HepG2 (cell line): Measurements from ENCODE around the gene SMARCD1. TPM values are rescaled to one million over a fixed set of nuclear protein-coding genes. Genes with fewer than 3 reads are reported as not detected.

Experiments
- AFF4 ChIP-seq: sonication (generic); formaldehyde crosslinking; IDR thresholded peaks from 2 replicates; pipeline ENCODE4 v1.4.0; 2020; ENCODE audit warnings: missing genetic modification reagents
- ARNTL ChIP-seq: sonication (generic); formaldehyde crosslinking; IDR thresholded peaks from 2 replicates; pipeline ENCODE4 v1.4.0; 2020; ENCODE audit warnings: mild to moderate bottlenecking, missing genetic modification reagents
- CREBL2 ChIP-seq: sonication (generic); formaldehyde crosslinking; IDR thresholded peaks from 2 replicates; pipeline ENCODE4 v1.8.1; 2023; ENCODE audit warnings: missing genetic modification reagents, mild to moderate bottlenecking, borderline replicate concordance
- HMG20B ChIP-seq: conservative IDR thresholded peaks from 2 replicates; pipeline ENCODE4 v1.6.1; 2016; ENCODE audit warnings: missing genetic modification reagents, missing compliant biosample characterization
- NKX3-1 ChIP-seq: sonication (generic); formaldehyde crosslinking; IDR thresholded peaks from 2 replicates; pipeline ENCODE4 v1.5.0; 2020; ENCODE audit warnings: missing genetic modification reagents
- RNF2 ChIP-seq: fragments of 450-650 bp; conservative IDR thresholded peaks from 2 replicates; pipeline ENCODE4 v1.6.1; 2016; ENCODE audit warnings: low read depth
- SMARCE1 ChIP-seq: fragments of 450-650 bp; IDR thresholded peaks from 2 replicates; pipeline ENCODE4 v1.6.1; 2017; ENCODE audit warnings: borderline replicate concordance
- SRSF1 ChIP-seq: fragments of 200-400 bp; formaldehyde crosslinking; optimal IDR thresholded peaks from 2 replicates; pipeline ENCODE3; 2017; ENCODE audit warnings: mild to moderate bottlenecking, low read depth, low read length, moderate library complexity
- TFE3 ChIP-seq: IDR thresholded peaks from 2 replicates; pipeline ENCODE4 v1.6.1; 2016
- ZFP36L1 ChIP-seq: sonication (generic); formaldehyde crosslinking; IDR thresholded peaks from 2 replicates; pipeline ENCODE4 v1.8.0; 2022; ENCODE audit warnings: mild to moderate bottlenecking, missing genetic modification reagents, moderate library complexity
- ZNF574 ChIP-seq: sonication (generic); formaldehyde crosslinking; IDR thresholded peaks from 2 replicates; pipeline ENCODE4 v1.4.0; 2020; ENCODE audit warnings: missing genetic modification reagents
- ZNF598 ChIP-seq: sonication (generic); formaldehyde crosslinking; IDR thresholded peaks from 2 replicates; pipeline ENCODE4 v1.5.1; 2020; ENCODE audit warnings: mild to moderate bottlenecking, missing genetic modification reagents, borderline replicate concordance
- ZNF614 ChIP-seq: IDR thresholded peaks from 2 replicates; pipeline ENCODE4 v1.6.1; 2018; ENCODE audit warnings: missing biosample characterization, missing genetic modification reagents, inconsistent platforms, borderline replicate concordance
- ZNF770 ChIP-seq: sonication (generic); formaldehyde crosslinking; IDR thresholded peaks from 2 replicates; pipeline ENCODE4 v1.5.0; 2020; ENCODE audit warnings: mild to moderate bottlenecking, missing genetic modification reagents
- ZNF773 ChIP-seq: sonication (generic); formaldehyde crosslinking; IDR thresholded peaks from 2 replicates; pipeline ENCODE4 v1.4.0; 2020; ENCODE audit warnings: missing genetic modification reagents, borderline replicate concordance
- polyA plus RNA-seq, 8 experiments: library from polyadenylated mRNA; depleted of rRNA in 3 of 8; stranded (reverse) in 7 of 8; unstranded in 1 of 8; fragments of >200 nt; fragmentation: Illumina TruSeq in 4 of 8; extraction: Trizol in 4 of 8; gene quantifications; 2 replicates each; pipeline versions ENCODE4 v1.2.1 to v1.2.3, GENCODE V29; 2011 to 2016; ENCODE audit warnings: low read depth in 4 of 8, missing spikeins in 1 of 8, mixed read lengths in 1 of 8; ENCODE audit not compliant: insufficient read depth in 1 of 8
- total RNA-seq, 5 experiments: library from RNA; depleted of rRNA; stranded (reverse); fragments of >200 nt; fragmentation: Illumina TruSeq; extraction: Trizol; gene quantifications; 2 replicates each; pipeline ENCODE4 v1.2.3, GENCODE V29; 2016; ENCODE audit warnings: low read depth in 1 of 5
- TF ChIP-seq, protein P1 (sequence below): IDR thresholded peaks from 2 replicates; pipeline ENCODE4 v1.6.1; 2016
- TF ChIP-seq, protein P2 (sequence below): sonication (generic); formaldehyde crosslinking; IDR thresholded peaks from 2 replicates; pipeline ENCODE4 v1.8.0; 2022; ENCODE audit warnings: mild to moderate bottlenecking, missing genetic modification reagents, moderate library complexity

The SMARCD1 gene
- total and polyA plus RNA-seq, 2 of the 13 experiments (the other 11 are each of a cell fraction or from before 2014, with no cell fraction given), result 51.7 to 54.6 TPM

GRCh38 chr12:50110127-50110761 is 25.1 kb downstream of the SMARCD1 start (continued):
- no peak for TF ChIP-seq ARNTL (CRISPR knock-in tag)
- TF ChIP-seq HMG20B (CRISPR knock-in tag), result no peak
- no peak for TF ChIP-seq CREBL2
- TF ChIP-seq ZNF773 (CRISPR knock-in tag), result no peak
- TF ChIP-seq ZNF770 (CRISPR knock-in tag), result no peak
- TF ChIP-seq, protein P1, sequence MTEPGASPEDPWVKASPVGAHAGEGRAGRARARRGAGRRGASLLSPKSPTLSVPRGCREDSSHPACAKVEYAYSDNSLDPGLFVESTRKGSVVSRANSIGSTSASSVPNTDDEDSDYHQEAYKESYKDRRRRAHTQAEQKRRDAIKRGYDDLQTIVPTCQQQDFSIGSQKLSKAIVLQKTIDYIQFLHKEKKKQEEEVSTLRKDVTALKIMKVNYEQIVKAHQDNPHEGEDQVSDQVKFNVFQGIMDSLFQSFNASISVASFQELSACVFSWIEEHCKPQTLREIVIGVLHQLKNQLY, result 0 out of 2 replicates have a peak, but pooled peaks have one; percentile 38
- no peak for TF ChIP-seq SMARCE1
- no peak; the same call in 1 of the 2 replicates for TF ChIP-seq AFF4 (CRISPR knock-in tag)
- TF ChIP-seq, protein P2, sequence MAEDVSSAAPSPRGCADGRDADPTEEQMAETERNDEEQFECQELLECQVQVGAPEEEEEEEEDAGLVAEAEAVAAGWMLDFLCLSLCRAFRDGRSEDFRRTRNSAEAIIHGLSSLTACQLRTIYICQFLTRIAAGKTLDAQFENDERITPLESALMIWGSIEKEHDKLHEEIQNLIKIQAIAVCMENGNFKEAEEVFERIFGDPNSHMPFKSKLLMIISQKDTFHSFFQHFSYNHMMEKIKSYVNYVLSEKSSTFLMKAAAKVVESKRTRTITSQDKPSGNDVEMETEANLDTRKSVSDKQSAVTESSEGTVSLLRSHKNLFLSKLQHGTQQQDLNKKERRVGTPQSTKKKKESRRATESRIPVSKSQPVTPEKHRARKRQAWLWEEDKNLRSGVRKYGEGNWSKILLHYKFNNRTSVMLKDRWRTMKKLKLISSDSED, result no peak
- 0 out of 2 replicates have a peak, but pooled peaks have one; percentile 29 for TF ChIP-seq TFE3 (CRISPR knock-in tag)
- no peak for TF ChIP-seq RNF2
- TF ChIP-seq SRSF1, result no peak
- peak; percentile 46; the same call in 1 of the 2 replicates for TF ChIP-seq ZNF574 (CRISPR knock-in tag)
- TF ChIP-seq ZFP36L1 (CRISPR knock-in tag), result no peak
- no peak for TF ChIP-seq NKX3-1
- TF ChIP-seq ZNF614 (CRISPR knock-in tag), result no peak; the same call in 1 of the 2 replicates
- no peak for TF ChIP-seq ZNF598 (CRISPR knock-in tag)
